NCI-H510A (cell line): ENCODE results near the gene TMEM80.
A peak's percentile ranks its signal among the peaks of the same experiment; 100 is the strongest.
"Not testable (repeated sequence)": the region's sequence is repeated elsewhere in the genome, so short reads cannot be mapped to it uniquely, and the experiment has no call there.

Experiments
- DNase-seq: peaks from one replicate; lab custom pipeline; 2025; lab: John Stamatoyannopoulos, UW

TMEM80 gene

DNA sequence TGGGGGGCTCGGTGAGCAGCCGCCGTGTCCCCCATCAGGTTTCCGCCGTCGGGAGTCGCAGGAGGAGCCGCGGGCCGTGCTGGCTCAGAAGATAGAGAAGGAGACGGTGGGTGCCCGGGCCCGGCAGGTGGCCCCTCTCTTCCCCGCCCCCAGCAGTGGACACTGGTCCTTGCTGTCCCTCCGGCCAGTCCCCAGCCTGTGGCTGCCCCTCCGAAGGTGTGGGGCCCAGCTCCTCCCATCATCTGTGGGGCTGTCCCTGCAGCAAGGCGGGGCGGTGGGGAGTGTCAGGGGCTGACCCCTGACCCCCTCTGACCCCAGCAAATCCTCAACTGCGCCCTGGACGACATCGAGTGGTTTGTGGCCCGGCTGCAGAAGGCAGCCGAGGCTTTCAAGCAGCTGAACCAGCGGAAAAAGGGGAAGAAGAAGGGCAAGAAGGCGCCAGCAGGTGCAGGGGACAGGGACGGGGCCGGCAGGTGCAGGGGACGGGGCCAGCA is 25.7 kb downstream of the TMEM80 start:
- no peak for DNase-seq

DNA sequence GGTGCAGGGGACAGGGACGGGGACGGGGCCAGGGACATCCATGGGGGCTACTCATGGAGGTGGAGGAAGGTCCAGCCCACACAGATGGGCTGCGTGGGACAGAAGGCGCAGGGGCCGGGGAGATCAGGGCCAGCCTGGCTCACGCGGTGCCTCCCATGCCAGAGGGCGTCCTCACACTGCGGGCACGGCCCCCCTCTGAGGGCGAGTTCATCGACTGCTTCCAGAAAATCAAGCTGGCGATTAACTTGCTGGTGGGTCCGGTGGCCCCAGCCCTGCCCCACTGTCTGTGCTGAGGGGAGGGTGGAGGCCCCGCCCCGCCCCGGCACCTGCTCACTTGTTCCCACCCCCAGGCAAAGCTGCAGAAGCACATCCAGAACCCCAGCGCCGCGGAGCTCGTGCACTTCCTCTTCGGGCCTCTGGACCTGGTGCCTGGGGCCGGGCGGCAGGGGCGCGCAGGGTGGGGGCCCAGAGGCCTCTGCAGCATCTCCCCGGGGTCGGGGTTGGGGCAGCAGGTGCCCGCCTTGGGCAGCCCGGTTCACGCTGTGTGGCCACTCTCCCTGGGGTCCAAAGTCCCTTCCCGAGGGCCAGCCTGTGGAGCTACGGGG is 26.2 kb downstream of the TMEM80 start:
- peak; percentile 80 for DNase-seq

DNA sequence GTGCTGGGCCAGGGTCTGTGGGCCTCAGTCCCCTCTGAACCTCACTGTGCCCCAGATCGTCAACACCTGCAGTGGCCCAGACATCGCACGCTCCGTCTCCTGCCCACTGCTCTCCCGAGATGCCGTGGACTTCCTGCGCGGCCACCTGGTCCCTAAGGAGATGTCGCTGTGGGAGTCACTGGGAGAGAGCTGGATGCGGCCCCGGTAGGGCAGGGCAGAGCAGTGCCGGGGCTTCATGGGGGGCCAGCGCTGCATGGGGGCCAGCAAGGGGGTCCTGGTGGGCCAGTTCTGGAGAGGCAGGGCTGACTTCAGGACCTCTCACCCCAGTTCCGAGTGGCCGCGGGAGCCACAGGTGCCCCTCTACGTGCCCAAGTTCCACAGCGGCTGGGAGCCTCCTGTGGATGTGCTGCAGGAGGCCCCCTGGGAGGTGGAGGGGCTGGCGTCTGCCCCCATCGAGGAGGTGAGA is 26.8 kb downstream of the TMEM80 start:
- DNase-seq = no peak

DNA sequence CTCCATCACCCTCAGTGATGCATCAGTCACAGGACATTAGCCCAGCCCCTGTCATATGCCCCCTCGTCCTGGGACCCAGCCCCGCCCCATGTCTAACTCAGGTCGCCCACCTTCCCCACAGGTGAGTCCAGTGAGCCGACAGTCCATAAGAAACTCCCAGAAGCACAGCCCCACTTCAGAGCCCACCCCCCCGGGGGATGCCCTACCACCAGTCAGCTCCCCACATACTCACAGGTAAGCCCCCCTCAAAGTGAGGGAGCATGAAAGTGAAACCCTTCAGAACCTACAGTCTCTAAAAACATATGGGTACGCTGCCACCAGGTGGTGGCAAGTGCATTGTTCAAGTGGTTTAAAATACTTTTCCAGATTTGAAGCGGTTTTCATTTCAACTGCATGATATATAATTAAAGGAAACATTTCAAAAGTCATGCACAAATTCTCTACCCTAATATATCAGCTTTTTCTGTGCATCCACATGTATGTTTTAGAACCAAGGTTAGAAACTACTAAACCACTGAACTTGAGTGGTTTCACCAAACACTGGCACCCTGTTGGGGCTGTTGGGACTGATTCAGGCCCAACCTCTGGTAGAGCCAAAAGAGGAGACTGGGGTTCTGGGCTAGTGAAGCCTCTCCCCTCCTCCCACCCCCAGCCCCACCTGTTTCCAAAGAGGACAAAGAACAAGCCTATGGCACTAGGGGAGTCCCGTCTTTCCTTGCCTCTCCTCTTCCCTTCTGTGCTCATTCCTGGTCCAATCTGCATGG is 27.7 kb downstream of the TMEM80 start:
- DNase-seq = no peak

DNA sequence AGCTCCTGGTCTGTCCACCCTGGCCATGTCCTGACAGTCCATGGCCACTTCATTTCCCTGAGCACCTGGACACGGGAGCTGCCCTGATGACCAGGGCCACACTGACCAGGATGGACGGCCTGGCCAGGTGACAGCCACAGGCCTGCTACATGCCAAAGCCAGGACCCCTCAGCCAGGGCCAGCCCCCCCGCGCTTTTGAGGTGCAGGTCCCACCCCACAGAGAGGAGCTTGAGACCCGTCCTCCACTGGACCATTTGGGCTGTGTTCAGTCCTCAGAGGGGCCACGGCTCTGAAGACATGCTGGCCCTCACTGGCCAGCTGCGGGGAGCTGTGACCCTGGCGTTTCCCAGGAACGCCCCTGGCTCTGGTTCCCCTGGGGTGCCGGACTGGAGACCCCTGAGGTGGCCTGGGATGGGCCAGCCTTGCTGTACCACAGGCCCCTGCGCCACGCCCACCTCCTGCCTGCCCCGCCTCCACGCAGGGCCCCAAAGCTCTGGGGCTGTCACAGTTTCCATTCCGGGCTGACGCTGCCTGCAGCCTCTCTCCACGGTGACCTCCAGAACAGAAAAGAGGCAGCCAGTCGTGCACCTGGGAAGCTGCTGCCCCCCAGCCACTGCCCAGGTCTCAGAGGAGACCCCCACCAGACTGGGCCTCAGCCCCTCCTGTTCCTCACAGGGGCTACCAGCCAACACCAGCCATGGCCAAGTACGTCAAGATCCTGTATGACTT is 28.6 kb downstream of the TMEM80 start:
- DNase-seq = no peak

DNA sequence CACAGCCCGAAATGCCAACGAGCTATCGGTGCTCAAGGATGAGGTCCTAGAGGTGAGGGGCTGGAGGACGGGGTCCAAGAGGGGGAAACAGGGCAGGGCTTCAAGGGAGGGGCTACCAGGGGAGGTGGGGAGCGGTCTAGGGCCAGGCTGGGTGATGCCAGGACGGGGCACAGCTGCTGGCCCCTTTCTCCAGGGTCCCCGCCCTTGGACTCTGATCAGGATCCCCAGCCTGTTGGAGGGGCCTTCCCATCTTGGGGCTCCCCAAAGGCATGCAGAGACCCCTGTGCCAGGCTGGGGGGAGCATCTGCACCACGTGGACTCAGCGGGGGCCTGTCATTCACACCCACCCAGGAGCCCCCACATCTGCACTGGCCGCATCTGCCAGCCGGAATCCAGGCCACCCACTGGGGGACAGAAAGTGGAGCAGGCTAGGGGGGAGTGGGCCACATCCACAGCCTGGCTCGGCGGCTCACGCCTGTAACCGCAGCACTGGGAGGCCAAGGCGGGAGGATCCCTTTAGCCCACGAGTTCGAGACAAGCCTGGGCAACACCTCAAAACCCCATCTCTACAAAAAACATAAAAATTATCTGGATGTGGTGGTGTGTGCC is 29.3 kb downstream of the TMEM80 start:
- DNase-seq = no peak

DNA sequence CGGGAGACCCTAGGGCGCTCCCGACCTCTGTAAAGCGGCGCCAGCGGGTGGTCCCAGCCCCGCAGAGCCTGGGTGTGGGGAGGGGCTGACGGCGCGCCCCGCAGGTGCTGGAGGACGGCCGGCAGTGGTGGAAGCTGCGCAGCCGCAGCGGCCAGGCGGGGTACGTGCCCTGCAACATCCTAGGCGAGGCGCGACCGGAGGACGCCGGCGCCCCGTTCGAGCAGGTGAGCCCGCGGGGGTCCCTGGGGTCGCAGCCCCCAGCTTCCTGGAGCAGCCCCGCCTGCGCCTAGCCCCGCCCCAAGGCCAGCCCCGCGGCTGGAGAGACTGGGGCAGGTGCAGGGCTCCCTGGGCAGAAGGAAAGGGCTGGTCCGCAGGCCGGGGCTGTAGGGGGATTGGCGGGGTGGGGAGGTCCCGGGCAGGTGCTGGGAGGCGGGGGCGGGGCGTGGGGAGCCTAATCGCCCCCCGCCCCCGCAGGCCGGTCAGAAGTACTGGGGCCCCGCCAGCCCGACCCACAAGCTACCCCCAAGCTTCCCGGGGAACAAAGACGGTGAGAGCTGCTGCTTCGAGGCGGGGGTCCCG is 30.1 kb downstream of the TMEM80 start:
- DNase-seq = no peak

DNA sequence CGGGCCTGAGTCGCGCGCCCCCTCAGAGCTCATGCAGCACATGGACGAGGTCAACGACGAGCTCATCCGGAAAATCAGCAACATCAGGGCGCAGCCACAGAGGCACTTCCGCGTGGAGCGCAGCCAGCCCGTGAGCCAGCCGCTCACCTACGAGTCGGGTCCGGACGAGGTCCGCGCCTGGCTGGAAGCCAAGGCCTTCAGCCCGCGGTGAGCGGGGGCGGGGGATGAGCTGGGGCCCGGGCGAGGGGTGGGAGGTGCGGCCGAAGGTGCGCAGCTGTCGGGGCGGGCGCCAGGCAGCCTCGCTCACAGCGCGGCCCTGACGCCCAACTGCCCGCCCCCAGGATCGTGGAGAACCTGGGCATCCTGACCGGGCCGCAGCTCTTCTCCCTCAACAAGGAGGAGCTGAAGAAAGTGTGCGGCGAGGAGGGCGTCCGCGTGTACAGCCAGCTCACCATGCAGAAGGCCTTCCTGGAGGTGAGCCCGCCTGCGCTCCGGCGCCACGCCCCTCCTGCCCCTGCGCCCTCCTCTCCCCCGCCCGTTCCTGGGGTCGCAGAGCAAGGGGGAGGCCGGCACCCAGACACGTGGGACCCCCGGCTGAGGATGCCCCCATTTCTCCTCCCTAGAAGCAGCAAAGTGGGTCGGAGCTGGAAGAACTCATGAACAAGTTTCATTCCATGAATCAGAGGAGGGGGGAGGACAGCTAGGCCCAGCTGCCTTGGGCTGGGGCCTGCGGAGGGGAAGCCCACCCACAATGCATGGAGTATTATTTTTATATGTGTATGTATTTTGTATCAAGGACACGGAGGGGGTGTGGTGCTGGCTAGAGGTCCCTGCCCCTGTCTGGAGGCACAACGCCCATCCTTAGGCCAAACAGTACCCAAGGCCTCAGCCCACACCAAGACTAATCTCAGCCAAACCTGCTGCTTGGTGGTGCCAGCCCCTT is 30.9 kb downstream of the TMEM80 start:
- peak; percentile 80 for DNase-seq

DNA sequence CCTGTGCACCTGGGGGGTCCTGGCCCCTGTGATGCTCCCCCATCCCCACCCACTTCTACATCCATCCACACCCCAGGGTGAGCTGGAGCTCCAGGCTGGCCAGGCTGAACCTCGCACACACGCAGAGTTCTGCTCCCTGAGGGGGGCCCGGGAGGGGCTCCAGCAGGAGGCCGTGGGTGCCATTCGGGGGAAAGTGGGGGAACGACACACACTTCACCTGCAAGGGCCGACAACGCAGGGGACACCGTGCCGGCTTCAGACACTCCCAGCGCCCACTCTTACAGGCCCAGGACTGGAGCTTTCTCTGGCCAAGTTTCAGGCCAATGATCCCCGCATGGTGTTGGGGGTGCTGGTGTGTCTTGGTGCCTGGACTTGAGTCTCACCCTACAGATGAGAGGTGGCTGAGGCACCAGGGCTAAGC is 31.7 kb downstream of the TMEM80 start:
- no peak for DNase-seq

DNA sequence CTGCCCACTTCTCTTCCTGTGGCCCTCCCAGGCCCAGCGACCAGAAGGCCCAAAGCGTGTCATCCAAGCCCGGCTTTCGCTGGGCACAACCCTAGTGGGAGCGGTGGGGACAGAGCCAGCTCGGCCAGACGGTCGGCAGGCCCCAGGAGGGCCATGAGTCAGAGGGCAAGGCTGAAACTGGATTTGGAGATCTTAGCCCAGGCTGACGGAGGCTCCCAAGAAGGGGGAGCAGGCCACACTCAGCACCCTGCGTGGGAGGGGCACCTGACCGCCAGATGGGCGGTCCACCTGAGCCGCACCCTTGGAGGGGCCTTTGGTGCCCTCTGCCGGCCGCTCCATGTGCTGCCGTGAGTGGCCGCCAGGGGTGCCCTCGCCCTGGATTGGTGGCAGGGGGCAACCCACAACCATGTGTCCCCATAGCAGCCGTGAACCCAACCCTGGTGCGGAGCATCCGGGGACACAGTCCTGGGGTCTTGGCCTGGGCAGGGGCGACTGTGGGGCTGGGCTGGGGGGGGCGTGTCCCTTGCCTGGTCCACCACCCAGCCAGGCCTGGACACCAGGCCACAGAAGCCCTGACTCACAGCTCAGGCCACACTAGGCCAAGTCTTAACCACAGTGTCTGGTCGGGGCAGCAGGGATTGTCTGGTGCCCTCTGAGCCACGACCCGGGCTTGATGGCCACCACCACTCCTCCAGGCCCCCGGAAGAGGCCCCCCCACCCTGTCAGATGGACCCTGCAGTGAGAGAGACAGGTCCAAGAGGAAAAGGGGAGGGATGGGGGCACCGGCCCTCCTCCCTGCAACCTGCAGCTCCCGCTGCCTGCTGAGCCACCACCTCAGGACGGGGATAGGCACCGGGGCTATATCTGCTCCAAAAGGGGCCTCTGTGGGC is 32.5 kb downstream of the TMEM80 start:
- DNase-seq = peak; percentile 43

DNA sequence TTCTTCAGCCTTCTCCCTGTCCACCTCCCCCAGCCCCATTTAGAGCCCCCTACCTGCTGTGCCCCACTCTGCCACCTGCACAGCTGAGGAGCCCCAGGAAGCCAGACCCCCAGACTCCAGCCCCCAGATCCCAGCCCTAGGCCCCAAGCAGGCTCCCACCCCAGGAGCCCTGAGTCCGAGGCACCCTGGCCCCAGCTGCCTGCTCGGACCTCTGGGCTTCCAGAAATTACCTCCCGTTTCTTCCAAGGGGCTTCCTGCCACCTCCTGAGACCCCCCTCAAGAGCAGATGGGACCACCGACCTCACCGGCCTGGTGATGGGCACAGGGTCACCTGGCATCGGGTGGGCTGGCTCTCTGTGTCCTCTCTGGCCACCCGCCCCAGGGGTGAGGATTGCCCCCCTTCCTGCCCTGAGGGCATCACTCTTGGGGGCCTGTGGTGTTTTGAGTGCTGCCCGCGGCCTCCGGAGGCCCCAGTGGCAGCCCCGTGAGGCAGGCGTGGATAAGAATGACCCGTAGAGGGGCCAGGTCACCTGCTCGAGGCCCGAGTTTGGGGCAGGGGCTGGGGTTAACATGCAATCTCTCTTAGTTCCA is 33.4 kb downstream of the TMEM80 start:
- no peak for DNase-seq

DNA sequence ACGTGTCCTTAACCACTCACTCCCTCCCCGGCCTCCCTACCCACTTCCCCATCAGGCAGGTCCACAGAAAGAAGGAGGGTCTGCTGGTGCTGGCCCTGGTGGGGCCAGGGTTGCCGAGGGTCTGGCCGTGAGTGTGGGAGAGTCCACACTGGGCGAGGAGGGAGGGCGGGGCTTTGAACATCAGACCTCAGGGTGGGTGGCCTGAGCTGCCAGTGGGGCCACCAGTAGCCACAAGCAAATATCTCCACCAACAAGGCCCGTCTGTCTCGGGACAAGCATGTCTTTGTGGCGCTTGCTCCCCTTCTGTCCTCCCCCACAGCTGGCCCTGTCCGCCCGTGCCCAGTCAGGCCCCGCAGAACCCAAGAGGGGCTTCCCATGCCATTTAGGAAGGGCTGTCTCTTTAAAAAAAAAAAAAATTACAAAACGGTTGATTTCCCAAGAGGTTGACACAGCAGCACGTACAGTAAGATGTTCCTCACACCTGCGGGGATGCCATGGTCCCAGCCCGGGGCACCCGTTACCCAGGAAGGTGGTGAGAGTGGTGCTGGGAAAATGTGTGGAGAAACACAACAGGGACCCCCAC is 34.0 kb downstream of the TMEM80 start:
- no peak for DNase-seq

DNA sequence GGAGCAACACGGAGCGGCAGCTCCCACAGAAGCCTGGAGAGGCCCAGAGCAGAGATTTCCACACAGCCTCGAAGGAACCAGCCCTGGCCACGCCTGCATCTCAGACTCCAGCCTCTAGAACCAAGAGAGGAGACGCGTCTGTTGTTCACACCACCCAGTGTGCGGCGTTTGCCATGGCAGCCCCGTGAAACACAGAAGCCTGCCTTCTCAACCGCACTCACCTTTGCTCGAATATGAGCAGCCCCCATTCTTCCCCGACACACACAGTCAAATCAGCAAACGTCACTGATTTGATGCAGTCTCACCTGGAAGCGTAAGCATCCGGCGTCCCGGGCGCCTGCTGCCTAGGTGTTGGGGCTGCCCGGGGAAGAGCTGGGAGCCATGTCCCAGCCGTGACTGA is 37.5 kb downstream of the TMEM80 start:
- DNase-seq = no peak

DNA sequence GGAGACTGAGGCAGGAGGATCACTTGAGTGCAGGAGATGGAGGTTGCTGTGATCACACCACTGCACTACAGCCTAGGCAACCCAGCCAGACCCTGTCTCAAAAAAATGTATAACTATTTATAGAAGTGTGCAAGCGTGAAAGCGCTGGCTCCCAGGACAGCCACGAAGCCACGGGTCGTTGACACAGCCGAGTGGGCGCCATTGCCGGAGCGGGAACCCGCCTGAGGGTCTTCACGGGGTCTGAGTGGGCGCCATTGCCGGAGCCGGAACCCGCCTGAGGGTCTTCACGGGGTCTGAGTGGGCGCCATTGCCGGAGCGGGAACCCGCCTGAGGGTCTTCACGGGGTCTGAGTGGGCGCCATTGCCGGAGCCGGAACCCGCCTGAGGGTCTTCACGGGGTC is 38.9 kb downstream of the TMEM80 start:
- DNase-seq = not testable (repeated sequence)

DNA sequence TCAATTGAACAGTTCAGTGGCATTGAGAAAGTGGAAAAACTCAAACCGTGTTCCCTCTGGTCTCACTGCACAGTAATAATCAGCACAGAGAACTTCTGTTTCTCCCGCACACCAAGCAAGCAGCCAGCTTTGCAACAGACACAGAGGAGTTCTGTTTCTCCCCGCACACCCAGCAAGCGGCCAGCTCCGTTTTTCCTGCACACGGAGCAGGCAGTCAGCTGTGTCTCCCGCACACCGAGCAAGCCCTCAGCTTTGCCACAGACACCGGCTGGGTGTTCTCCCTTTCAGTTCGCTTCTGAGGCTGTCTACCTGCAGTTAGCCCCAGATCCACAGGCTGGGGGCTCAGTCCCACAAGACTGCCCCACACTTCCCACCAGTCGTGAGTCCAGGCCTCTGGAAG is 41.8 kb downstream of the TMEM80 start:
- DNase-seq = no peak

DNA sequence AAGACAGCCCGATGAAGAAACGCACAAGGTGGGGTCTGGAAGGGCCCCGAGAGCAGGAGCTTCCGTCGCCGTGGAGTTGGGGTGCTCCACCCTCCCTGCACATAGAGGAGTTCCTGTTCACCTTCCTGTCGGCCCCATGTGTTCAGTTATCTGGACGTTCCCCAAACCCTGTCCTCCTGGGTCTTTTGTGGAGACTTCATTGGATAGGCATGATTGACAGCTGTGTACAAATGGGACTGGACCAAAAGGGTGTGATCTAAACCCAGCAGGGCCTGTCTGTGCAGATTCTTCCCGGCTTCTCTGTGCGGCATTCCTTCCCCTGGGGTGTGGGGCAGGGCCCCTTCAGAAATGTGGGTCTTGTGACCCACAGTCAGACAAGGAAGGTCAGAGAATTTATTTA is 42.3 kb downstream of the TMEM80 start:
- not testable (repeated sequence) for DNase-seq

DNA sequence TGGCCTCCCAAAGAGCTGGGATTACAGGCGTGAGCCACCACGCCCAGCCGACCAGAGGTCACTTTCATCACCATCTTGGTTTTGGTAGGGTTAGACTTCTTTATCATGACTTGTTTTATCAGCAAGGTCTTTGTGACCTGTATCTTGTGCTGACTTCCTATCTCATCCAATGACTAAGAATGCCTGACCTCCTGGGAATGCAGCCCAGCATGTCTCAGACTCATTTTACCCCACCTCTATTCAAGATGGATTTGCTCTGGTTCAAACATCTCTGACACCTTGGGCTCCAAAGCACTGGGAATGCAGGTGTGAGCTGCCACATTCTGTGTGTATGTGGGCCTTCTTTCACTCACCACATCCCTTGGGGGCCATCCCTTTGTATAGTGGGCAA is 46.5 kb downstream of the TMEM80 start:
- DNase-seq = no peak

DNA sequence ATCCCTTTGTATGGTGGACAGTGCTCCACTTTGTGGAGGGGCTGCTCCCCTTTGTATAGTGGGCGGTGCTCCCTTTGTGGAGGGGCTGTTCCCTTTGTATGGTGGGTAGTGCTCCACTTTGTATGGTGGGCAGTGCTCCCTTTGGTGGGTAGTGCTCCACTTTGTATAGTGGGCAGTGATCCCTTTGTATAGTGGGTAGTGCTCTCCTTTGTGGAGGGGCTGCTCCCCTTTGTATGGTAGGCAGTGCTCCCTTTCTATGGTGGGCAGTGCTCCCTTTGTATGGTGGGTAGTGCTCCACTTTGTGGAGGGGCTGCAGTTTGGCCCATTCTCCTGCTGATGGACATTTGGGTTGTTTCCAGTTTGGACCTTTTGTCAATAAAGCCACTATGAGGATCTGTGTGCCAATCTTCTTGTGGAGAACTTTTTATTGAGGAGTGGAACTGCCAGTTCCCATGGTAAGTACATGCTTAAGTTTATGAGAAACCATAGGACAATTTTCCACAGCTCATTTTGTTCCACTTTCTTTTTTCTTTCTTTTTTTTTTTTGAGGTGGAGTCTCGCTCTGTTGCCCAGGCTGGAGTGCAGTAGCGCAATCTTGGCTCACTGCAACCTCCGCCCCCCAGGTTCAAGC is 47.1 kb downstream of the TMEM80 start:
- DNase-seq = no peak

DNA sequence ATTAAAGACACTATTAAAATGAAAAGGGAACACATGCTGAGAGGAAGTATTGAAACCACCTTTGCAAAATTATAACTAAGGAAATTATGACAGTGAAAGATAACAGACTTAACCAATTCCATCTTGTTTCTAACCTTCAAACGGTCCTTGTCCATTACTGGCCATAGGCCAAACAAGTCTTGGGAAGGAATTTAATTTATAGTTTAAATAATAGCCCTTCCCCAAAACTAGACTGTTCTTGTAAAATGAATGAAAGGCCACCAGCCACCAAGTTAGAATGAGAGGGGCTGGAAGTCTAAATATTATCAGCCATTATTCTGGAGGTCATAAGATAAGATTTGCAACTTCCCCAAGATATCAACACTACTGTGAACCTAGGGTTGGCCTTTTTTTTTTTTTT is 49.8 kb downstream of the TMEM80 start:
- DNase-seq = no peak
